ENCODE data around the gene NR5A1.

NR5A1 gene

GRCh38 chr9:124498040-124498439, 9.2 kb downstream of the NR5A1 start:
- DNase-seq: no peak

- no peak for DNase-seq
Observed at GRCh38 chr9:124497441-124497840, 9.8 kb downstream of the NR5A1 start.

- no peak for DNase-seq
Observed at GRCh38 chr9:124496463-124496862, 10.7 kb downstream of the NR5A1 start.

- DNase-seq: no peak
Observed at GRCh38 chr9:124496075-124496449, 11.1 kb downstream of the NR5A1 start.

- DNase-seq: no peak
Observed at GRCh38 chr9:124495126-124496074, 11.8 kb downstream of the NR5A1 start.

- DNase-seq: no peak
Observed at GRCh38 chr9:124493794-124494479, 13.3 kb downstream of the NR5A1 start.

GRCh38 chr9:124493218-124493617, 14.0 kb downstream of the NR5A1 start:
- DNase-seq: no peak

- no peak for DNase-seq
Observed at GRCh38 chr9:124492818-124493217, 14.4 kb downstream of the NR5A1 start.

GRCh38 chr9:124491049-124491975, 15.9 kb downstream of the NR5A1 start:
- DNase-seq: no peak

- DNase-seq: no peak
Observed at GRCh38 chr9:124490004-124490403, 17.2 kb downstream of the NR5A1 start.

- DNase-seq: no peak
Observed at GRCh38 chr9:124489222-124489621, 18.0 kb downstream of the NR5A1 start.

GRCh38 chr9:124488641-124489210, 18.5 kb downstream of the NR5A1 start:
- DNase-seq: no peak

GRCh38 chr9:124487260-124488182, 19.7 kb downstream of the NR5A1 start:
- no peak for DNase-seq

- DNase-seq: no peak
Observed at GRCh38 chr9:124486778-124487259, 20.4 kb downstream of the NR5A1 start.

GRCh38 chr9:124485936-124486335, 21.3 kb downstream of the NR5A1 start:
- DNase-seq: no peak

GRCh38 chr9:124485201-124485600, 22.0 kb downstream of the NR5A1 start:
- DNase-seq: no peak

- DNase-seq: no peak
Observed at GRCh38 chr9:124483481-124483880, 23.7 kb downstream of the NR5A1 start.

- no peak for DNase-seq
Observed at GRCh38 chr9:124482431-124483031, 24.7 kb downstream of the NR5A1 start.

GRCh38 chr9:124481115-124481514, 26.1 kb downstream of the NR5A1 start:
- DNase-seq: no peak

- no peak for DNase-seq
Observed at GRCh38 chr9:124480621-124480981, 26.6 kb downstream of the NR5A1 start.
